GM21390 (cell line): ENCODE results near the gene ELMO2.
"Not testable (repeated sequence)": the region's sequence is repeated elsewhere in the genome, so short reads cannot be mapped to it uniquely, and the experiment has no call there.

Experiments
- ATAC-seq: cut with Tn5 transposase; IDR thresholded peaks from one replicate; pipeline ENCODE4 v1.9.1; 2021; ENCODE audit not compliant: unreplicated experiment

ELMO2 gene

DNA sequence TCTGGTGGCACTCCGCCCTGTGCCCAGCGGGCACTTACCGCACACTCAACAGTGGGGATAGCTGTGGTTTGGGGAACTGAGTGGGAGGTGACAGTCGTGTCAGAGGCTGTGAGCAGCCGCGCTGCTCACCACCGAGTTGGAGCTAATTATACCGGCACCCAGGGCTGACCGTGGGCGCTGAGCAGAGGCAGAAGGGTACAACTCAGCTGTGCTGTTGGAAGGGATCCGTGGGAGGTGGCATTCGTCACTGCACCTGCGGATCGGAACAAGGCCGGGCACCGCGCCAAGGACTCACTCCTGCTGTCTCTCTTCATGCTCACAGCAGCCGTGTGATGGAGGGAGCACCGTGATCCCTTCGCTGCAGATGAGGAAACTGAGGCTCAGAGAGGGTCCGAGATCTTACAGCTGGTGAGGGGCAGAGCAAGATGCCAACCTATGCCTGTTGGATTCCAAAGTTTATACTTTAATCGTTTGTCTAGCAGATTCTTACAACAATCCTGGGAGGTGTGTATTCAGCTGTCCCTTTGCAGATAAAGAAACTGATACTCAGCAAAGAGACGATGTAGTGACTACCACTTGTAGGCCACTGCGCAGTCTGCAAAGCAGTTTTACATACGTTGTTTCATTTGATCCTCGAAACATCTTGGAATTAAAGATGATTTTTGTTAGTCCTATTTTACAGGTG is 713 bp upstream of the ELMO2 start:
- ATAC-seq, result peak; percentile 39

DNA sequence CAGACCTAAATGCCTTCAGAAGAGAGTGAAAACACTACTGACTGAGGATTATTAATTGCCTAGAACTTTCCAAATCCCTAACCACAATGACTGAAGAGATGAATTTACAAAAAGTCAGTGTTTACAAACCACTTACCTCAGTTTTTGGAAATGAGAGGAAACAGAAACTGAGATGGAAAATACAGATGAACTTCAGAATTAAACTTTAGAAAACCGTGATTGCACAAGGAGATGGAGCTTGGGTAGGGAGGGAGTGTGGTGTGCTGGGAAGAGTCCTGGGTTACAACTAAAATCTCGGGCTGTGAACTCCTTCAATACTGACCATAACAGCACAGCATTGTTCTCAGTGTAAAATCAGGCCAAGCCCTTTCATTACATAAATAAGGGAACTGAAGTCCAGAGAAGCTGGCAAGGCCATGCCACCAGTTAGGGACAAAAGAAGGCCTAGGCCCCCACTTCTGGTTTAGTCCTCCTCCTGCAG is 4.0 kb downstream of the ELMO2 start:
- no peak for ATAC-seq

DNA sequence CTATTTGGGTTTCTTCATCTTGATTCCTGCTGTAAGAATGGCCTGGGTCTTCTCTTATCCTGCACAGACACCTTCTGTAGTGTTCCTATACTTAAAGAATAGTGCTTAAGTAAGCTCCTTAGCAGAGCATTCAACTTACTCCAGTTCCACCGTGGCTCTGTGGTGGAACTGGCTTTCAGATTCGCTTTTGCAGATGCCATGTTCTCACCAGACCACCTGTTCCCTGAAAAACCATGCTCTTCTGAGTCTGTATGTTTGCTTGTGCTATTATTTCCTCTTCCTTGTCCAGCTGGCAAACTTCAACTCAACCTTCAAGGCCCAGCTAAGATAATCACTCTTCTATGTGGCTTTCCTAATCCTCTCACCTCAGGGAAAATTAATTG is 4.9 kb downstream of the ELMO2 start:
- ATAC-seq, result no peak

DNA sequence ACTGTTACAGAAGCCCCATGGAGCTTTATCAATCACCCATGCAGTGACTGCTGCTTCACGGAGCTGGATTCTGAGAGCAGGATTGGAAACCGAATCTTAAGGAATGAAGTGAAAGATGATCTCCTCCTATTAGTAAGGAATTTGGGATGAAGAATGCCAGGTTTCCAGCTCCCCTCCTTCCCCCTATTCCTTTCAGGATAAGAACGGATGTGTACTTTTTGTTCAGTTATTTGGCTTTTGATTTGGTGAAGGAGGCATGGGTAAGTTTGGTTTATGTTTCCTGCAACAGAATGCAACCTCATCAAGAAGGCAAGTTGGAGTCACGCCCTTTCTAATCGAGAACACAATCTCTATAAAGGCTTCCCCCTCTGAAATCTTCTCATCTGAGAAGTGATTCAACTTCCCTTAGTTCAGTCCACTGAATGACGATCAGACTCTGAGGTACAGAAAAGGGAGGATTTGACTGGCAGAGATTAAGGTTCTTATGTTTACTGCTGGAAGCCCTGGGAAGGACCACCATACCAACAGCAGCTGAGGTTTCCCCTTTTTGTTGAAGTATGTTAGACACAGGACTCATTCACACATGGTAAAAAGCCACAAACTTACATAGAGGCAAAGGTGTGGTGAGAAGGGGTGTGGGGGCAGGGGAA is 5.5 kb downstream of the ELMO2 start:
- no peak for ATAC-seq

DNA sequence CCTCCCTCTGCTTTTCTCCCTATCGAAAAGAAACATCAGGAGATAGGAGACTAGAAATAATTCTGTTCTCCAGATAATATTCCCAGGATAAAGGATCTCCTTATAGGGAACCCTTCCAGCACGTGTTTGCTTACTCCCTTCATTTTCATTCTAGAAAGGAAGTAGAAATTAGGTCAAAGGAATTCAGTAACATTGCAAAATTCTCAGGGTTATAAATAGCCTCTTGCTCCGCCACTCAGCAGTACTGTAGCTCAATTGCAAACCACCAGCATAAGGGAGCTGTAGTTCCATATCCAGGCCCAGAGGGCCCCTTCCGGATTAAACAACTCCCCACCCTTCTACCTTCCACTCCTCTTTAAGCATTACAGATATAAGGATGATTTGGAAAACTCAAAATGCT is 6.2 kb downstream of the ELMO2 start:
- no peak for ATAC-seq

DNA sequence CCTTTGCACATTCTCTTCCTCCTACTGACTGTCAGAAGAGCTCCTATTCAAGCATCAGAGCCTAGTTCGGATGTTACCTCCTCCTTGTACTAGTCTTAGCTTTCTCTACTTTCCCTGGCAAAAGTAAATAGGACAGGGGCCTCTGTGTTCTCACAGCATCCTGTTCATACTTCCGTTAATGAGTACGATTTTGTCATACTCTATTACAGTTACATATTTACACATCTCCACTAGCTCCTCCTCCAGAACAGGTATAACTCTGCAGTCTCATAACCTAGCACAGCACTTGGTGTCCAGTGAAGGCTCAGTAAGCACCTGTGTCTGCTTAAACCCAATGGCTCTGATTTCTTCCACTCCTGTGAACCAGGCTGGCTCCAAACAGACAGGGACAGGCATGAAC is 7.0 kb downstream of the ELMO2 start:
- ATAC-seq, result no peak

DNA sequence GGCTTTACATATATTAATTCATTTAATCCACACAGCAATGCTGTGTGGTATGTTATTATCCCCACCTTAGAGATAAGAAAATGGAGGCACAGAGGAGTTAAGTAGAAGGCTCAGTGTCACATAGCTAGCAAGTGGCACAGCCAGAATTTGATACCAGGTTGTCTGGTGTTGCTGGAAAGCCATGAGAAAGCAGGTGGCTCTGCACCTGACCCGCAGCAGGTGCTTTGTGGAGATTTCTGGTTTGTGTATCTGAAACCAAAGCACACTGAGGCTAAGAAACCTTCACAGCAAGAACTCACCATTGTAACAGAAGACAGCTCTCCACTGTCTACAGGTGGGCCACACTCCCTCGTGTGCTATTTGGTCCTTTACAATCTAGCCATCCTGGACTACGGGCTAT is 7.5 kb downstream of the ELMO2 start:
- no peak for ATAC-seq

DNA sequence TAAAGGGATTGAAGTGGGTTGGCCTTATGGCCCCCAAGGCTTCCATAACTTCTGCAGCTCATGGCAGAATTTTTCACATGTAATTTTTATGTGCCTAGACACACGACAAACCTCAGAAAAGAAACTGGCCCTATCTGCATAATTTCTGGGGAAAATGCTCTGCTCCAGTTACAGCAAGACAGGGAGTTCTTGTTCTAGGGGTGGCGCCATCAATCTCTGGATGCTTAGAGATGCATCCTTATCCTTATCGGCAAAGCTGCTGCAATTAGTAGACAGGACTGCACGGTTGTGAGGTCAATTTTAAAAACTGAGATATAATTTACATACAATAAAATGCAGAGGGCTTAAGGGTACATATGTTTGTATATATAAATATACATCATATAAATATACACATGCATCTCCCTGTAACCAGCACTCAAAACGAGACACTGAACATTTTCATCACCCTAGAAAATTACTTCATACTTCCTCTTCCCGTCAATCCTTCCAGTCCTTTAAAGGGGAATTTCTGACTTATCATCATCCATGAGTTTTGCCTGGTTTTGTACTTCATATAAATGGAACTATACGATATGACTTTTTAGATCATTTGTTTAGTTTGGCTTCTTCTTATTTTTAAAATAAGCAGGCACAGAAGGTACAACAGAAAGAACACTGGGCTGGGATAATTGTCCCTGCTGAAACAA is 10.2 kb downstream of the ELMO2 start:
- no peak for ATAC-seq

DNA sequence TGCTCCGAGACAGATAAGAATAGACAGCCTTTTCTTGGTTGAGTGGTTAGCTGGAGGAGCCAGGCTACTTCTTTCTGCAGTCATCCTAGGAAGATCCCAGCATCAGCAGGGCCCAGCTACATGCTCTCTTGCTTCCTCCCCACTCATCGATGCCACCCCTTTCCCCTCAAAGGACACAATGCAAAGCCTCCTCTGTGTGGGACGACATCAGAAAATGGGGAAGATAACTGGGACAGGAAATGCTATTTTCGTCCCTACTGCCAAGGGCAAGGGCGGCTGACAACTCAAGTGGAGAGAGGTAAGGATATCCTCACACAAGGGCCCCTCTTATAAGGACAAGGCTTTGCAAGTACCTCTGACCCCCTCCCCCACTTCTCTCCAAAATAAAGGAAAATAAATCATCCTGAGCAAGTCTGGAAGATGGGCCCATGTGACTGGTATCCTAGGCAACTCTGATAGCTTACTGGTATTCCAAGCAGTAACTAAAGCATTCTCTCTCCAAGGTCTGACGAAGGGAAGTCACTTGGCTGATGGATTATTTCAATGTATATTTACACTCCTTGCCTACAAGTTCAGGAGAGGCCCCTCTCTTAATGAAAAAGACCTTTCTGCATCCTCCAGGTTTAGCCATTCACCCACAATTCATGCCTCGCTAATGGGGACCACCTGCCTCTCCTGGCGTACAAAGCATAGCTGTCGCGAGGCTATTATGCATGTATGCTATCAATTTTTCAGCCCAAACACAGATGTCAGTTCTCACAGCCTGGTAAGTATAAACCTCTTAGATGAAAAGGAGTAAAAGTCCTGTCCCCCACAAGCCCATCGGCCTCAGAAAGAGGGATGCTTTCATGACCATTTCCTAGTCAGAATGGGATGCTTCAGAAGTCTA is 11.3 kb downstream of the ELMO2 start:
- no peak for ATAC-seq

DNA sequence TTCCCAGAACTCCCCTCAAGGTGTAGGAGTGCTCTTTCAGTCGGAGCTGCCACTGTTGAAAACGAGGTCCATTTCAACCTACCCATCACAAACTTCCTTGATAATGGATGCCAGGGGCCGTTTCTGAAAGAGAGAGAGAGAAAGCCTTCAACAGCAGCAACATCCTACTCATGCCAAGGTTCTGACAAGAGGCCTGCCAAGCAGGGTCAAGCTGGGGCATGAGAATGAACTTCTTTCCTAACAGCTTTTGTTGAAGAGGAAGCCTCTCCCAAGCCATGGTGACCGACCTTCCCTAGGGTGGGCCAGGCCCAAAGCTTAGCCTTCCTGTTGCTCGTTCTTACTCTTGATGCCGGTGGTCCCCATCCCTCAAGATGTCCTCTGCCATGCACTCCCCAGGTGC is 12.4 kb downstream of the ELMO2 start:
- ATAC-seq, result no peak

DNA sequence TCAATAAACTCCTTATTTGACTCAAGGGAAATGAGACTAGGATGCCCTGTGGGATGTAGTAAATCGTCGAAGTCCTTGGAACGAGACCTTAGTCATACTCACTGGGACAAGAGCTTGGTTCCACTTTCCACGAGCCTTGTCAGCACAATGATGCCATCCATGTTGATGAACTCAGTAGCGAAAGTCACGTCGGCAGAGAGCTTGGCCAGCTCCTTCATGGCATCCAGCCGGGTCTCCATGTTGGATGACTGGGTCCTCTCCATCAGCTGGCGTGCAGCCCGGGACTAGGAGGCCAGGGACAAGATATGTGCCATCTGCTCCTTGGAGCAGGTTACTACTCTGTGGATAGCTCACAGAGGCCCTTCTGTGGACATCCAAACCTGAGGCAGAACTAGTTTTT is 17.5 kb downstream of the ELMO2 start:
- ATAC-seq, result no peak

DNA sequence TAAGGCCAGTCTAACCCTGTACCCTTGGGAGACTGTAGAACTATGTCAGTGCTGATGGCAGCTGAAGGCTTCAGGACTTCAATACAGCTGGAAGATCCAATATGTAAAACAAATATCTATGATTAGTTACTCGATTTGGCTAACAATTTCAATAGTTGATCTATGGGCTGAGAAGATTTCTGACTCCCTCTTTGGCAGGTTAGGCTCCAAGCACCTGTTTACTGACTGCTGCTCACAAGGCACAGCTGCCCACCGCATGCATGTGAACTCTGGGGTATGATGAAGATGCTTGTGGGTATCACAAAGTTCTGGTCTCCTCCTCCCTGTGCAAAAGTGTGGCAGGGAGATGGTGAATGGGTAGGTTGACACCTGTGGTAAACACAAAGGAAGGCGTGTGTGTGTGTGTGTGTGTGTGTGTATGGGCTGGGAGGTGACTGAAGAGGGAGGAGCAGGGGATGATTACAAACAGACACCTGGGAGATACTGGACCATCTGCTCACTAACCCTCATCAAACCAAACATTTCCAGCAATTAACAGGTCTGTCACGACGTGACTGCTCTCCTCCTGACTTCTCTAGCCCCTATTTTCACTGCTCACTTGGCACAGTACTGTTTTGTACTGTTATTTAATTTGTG is 18.1 kb downstream of the ELMO2 start:
- ATAC-seq, result no peak

DNA sequence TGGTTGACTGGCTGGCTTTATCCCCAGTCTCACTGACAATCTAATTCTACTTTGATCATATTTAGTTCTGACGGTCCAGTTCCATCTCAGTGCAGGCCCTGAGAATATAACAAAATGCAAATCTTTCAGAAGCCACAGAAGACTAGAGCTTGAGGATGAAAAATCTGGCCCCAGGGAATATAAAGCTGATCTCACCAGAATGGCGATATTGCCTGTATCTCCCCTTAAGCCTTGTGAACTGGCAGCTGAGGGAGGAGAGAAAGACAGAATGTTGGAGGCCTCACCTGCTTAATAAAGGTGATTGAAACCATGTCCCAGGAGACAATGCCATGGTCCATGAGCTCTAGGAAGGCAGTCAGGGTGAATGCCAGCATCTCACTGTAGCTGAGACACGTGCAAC is 19.4 kb downstream of the ELMO2 start:
- ATAC-seq, result not testable (repeated sequence)

DNA sequence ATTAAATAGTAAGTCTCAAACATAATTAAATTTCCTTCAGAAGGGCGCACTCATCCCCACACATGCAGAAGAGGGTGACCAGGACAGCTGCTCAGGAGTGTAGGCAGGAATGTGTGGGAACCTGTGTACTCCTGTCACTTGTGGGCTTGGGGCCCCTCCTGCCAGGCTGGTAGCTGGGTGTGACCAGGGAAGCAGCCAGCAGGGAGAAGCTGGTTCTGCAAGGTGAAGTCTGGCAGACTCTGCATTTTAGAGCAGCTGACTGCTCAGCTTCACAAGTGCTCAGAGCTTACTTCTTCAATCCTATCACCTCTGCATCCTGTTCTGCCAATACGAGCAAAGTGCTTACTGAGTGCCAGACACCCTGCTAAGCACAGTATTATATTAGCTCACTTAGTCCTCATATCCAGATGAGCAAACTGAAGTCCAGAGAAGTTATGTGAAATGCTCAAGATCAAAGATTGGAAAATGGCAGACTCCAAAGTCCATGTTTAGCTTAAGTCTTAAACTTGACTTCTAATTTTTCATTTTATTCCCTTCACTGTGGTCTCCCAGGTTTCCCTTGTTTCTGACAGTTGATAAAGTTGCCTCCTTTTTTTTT is 27.9 kb downstream of the ELMO2 start:
- ATAC-seq, result no peak

DNA sequence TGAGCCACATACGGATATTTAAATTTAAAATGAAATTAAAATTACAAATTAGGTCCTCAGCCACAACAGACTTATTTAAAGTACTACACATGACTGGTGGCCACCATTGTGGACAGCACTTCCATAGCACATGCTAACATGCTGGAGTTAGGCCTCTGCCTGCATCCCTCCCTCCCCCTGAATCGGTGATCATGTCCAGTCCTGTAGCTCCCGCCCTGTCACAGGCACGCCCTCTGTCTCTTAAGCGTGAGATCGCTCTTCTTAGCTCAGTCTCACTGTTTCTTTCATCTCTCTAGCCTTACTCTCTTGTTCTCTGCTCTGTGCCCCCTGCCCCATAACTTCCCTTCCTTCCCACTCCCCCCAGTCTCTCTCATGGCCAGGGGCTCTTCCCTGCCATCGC is 28.9 kb downstream of the ELMO2 start:
- ATAC-seq, result no peak

DNA sequence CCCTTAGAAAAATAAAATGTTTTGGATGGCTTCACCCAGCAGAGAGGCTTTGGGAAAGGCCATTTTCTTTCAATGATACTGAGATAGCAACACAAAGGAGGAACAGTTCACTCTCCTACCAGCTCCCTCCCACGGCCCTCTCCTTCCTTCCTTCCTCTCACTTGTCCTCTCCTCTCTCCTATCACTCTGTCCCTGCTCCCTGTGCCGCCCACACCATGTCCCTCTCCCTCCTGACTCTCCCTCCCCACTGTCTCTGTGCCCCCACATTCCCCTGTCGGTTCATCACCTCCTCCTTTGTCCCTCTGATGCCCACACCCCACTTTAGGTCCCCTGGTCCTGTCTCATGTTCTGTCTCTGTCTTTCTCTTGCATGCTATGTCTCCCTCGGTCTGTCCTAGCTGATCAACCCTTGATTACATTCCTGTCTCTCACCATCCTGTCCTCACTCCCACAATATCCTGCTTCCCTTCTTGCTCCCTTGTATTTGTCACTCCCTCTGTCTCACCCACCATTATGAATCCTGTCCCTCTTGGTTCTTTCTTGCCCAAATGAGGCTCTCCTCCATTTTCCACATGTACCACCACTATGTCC is 30.1 kb downstream of the ELMO2 start:
- no peak for ATAC-seq

DNA sequence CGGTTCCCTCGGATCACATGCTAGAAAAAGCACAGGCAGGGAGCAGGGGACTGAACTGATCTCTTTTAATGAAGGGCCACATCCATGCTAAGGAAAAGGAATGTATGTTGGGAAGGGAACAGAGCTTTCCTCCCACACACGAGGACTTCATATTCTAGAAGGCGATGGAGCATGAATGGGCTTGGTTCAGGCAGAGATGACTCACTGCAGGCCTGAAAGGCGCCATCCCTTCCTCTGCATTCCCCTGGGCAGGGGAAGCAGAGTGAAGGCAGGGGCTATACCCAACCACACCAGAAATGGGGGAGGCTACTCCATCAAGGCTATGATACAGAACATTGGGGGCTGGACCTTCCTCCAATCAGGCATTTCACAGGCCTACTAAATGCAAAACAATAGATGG is 30.6 kb downstream of the ELMO2 start:
- ATAC-seq, result no peak

DNA sequence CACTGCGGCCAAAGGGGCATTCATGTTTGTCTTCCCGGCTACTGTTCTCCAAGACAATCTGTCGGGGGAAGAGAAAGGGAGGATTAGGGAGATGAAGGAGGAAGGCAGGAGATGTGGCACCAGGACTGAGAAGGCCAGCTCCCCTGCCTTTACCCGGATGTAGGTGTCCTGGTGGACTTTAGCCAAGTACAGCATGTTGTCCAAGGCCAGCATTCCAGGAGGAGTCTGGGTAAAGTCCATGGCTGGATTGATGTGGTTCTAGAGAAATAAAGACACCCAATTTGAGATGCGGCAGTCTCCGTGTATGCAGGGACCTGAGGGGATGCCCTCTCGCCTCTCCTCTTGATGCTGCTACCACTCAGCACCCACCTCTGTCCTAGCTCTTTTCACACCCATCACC is 32.0 kb downstream of the ELMO2 start:
- ATAC-seq, result no peak

DNA sequence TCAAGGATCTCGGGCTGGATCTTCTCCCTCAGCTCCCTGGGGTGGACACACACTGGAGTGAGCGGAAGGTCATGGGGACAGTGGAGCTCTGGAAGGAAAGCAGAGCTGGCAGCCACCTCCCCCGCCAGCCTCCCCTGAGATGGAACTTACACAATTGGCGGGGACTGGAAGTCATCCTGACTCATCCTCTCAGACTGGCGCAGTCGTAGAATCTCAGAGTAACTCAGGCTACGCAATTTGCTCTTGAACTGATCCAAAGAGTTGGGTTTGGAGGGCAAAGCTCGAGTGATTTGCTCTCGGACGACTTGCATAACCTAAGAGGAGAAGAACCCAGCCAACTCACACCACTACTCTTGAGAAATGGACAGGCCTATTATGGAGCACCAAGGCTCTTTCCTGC is 34.8 kb downstream of the ELMO2 start:
- ATAC-seq, result no peak

DNA sequence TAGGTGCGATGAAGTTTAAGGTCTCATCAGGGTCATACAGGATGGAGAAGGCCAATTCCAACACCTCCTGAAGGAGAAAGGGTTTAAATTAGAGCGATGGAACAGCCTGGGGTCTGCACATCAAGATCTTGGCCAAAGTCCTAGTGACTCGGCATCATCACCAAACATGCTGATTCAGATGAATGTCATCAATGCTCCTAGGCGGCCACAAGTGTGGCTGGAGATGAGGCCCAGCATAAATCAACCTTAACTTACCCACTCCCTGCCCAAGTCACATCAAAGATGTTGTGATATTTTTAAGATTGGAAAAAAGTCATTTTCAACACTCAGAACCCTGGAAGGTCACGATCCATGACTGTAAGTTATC is 37.5 kb downstream of the ELMO2 start:
- no peak for ATAC-seq
